ENCODE results near the gene ZCCHC24.
"Not testable (repeated sequence)": the region's sequence is repeated elsewhere in the genome, so short reads cannot be mapped to it uniquely, and the experiment has no call there.

The ZCCHC24 gene

DNA sequence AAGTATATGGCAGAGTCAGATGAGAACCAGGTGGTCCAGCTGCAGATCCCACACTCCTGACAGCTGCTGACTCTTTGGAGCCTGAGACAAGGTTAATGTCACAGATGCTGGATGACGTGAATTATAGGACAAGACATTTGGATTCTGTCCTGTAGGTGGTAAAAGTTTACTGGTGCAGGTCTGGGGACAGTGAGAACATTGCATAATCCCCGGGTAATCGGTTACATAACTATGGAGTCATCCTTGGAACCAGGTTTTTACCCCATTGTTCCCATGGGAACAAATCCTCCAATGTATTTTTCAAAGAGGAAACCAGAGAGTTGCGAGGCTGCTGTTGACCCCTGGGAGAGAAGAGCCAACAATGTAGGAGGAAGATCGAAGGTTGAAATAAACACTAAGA, 27.5 kb upstream of the ZCCHC24 start:
- no peak for DNase-seq (ENCODE audit: low read depth in 2 of 2)

DNA sequence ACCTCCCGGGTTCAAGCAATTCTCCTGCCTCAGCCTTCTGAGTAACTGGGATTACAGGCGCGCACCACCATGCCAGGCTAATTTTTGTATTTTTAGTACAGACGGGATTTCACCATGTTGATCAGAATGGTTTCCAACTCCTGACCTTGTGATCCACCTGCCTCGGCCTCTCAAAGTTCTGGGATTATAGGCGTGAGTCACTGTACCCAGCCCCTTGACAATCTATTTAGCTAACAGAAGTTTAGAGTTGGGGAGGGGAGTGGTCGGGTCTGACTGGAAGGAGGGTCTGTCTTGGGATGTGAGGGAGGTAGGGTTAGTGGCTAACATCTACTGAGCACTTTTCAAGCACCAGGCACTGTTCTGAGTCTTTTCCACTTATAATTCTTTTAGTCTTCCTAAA, 27.0 kb upstream of the ZCCHC24 start:
- no peak for DNase-seq (ENCODE audit: low read depth in 2 of 2)

DNA sequence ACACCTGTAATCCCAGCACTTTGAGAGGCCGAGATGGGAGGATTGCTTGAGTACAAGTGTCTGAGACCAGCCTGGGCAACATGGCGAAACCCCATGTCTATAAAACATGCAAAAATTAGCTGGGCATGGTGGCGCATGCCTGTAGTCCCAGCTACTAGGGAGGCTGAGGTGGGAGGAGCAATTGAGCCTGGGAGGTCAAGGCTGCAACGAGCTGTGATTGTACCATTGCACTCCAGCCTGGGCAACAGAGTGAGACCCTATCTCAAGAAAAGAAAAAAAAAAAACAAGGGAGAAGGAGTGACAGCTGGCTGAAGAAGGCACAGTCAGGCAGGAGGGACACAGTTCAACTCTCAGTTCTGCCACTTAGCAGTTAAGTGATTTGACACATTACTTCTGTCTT, 26.4 kb upstream of the ZCCHC24 start:
- DNase-seq (ENCODE audit: low read depth in 2 of 2): no peak

DNA sequence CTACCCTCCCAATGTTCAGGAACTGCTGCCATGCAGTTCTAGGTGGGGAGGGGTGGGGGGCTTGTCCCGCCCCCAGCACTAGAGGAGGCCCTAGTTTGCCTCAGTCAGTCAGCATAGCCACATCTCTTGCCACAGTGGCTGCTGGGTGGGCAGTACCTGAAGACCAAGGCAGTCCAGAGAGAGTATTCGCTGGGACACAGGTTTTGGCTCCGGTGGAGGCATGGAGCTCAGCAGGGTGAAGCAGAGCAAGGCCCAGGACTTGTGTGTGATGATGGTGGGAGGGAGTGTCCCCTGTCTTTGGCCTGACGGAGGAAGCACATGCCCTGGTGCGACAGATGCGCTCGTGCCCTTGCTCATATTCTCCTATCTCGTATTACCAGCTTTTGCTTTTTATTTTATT, 24.7 kb upstream of the ZCCHC24 start:
- no peak for DNase-seq (ENCODE audit: low read depth in 2 of 2)

DNA sequence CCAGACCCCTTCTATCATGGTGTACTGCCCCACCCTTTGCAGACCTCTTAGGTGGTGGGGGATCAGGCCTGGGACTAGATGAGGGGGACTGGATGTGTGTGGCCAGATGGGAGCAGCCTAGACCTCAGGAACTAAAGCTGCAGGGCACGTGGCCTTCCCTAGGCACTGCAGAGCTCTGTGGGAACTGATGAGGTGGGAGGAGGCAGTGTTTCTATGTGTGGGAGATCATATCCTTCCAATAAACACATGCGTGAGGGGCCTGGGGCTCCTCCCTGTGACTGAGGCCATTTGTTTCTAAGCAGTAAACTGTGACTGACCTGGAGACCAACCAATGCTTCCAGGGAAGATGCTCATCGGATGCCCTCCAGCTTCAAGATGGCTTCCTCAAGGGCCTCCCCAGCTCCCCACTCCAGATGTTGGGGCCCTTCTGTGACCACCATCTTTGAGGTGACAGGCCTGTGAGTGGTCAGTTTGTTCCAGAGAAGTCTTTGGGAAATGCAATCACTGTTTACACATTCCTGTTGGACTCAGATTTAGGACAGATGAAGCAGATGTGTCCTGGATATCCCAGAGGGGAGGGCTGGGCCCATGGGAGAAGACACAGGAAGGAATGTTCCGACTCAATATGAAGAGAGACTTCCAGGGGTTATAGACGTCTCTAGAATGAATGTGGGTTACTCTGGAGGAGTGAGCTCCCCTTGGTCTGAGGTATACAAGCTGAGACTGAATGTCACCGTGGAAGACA, 23.6 kb upstream of the ZCCHC24 start:
- DNase-seq (ENCODE audit: low read depth in 2 of 2): no peak

DNA sequence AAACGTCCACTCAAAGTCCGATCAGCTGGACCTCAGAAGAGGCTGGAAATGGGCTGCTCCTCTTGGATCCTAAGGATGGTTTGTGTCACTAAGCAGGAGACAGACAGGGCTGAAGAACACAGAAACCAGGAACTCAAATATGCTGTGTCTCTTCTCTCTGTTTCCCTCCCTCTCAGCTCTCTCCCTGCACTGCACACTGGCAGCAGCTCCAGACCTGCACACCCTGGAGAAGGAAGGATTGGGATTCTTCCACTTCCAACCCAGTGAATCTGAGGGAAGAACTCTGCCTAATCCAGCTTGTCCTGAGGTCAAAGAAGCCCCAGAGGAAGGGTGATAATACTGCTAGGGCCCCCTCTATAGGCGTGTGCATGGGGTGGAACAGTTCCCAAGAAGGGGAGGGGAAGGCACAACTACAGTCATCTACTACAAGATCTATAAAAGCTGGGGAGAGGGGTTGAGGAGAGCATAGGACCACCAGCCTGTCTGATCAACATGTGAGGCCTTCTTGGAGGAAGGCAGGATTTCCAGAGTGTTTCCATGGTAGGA, 22.7 kb upstream of the ZCCHC24 start:
- DNase-seq (ENCODE audit: low read depth in 2 of 2): no peak

DNA sequence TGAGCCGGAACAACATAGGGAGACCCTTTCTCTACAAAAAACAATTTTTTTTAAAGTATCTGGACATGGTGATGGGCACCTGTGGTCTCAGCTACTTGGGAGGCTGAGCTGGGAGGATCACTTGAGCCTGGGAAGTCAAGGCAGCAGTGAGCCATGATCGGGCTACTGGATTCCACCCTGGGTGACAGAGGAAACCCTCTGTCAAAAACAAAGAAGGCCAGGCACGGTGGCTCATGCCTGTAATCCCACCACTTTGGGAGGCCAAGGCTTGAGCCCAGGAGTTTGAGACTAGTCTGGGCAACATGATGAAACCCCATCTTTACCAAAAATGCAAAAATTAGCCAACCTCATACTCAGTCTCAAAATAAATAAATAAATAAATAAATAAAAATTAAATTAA, 19.9 kb upstream of the ZCCHC24 start:
- no peak for DNase-seq (ENCODE audit: low read depth in 2 of 2)

DNA sequence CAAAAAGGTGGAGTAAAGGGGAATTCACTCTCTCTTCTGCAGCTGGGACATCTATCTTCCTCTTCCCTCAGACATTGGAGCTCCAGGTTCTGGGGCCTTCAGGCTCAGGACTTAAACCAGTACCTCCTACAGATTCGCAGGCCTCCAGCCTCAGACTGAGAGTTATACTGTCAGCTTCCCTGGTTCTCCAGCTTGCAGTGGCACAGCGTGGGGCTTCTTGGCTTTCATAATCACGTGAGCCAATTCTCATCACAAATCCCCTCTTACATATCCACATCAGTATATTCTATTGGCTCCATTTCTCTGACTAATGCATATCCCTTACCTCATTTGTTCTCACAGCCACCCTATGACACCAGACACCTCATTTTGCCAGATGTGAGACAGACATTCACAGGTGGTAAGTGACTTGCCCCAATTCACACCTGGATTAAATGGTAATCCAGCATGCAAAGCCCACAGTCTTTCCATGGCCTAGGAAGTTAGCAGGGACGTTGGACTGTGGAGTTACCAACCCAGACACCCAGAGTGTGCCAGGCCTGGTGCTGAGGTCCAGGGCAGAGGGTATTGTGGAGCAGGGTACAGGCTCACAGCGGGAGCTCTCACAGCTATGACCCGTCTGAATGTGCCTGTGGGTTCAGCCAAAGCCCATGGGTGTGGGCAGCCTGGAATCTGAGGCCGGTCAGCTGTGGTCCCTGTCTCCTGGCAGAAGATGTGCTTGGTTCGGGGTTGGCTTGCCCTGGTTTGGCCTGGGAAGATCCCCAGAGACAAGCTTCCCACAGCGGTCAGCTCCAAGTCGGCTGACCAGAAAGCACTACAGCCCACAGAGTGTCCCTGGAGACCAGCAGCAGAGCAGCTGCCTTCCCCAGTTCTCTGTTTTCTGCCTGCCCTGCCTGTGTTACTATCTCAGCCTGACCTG, 18.4 kb upstream of the ZCCHC24 start:
- no peak for DNase-seq (ENCODE audit: low read depth in 2 of 2)

DNA sequence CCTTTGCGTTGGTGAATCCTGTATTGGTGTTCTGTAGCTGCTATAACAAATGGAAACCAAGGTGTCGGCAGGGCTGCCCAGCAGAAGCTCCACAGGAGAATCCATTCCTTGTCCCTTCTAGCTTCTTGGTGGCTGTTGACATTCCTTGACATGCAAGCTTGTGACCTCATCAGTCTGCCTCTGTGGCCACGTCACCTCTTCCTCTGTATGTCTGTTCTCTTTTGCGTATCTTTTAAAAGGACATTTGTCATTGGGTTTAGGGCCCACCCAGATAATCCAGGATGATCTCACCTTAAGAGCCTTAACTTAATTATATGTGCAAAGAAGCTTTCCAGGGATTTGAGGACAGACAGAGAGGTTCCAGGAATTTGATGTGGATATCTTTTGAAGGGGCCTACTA, 15.3 kb upstream of the ZCCHC24 start:
- no peak for DNase-seq (ENCODE audit: low read depth in 2 of 2)

DNA sequence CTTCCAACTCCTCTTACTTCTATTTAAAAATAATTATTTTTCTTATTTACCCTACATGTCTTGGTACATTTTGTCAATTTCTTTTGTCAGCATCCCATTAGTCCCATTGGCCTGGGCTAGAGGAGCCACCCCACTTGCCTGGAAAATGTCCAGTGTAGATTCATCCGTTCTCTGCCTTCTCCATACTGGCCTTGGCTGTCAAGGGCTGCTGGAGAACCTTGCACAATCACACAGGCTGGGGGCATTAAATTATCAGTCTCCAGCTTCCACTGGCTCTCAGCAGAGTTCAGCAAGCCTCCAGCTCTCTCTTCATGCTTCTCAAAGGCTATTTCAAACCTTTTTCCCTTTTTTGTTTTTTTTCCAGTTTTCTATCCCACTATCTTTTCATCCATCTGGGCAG, 13.8 kb upstream of the ZCCHC24 start:
- no peak for DNase-seq (ENCODE audit: low read depth in 2 of 2)

DNA sequence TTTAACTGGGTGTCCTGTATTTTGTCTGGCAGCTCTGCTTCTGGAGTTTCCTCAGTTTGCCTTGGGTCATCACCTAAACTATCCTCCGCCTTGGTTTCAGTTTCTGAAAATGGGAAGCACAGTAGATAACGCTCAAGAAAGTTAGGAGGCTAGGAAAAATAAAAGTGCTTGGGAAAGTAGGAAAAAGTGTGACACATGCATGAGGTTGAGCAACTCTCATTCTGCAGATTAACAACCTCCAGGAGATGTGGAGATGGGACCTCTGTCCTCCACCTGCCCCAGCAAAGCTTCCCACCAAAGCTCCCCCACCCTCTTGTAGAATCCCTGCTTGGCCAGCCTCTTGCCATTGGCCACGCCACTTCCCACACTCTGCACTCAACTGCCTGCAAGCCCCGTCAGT, 13.1 kb upstream of the ZCCHC24 start:
- no peak for DNase-seq (ENCODE audit: low read depth in 2 of 2)

DNA sequence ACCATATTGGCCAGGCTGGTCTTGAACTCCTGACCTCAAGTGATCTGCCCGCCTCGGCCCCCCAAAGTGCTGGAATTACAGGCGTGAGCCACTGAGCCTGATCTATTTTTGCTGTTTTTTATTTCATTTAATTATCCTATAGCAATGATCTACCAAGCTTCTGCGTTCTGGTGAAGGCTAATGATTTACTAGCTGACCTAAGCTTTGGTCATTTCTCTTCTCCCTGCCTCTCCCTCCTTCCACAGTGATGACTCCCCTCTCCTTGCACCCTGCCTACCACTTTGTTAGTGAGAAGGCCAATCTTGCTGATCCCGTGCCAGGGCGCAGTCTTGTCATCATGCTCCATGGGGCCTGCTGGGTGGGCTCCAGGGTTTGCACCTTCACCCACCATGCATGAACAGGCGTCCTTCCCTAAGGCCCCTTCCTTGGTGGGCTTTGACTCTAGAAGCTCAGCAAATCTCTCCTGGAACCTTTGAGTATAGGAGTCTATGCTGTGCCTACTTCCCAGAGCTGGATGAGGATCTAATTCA, 11.9 kb upstream of the ZCCHC24 start:
- DNase-seq (ENCODE audit: low read depth in 2 of 2): no peak

DNA sequence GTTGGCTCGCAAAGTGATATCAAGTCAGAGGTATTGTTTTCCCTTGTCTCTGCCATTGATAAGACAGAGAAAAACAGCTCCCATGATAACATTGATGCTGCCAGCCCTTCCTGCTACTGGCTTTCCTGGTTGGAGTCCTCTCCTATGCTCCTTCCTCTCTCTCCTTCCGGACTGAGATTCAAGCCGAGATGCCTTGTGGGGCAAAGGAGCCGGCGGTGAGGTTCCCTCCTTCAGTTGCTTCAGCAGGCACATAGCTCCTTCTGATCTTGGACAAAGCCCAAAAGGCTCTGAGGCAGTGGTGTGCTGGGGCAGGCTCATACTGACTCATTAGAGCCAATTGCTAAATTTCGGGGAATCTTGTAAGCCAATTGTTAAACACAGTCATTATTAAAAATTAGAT, 8.8 kb upstream of the ZCCHC24 start:
- DNase-seq (ENCODE audit: low read depth in 2 of 2): no peak

DNA sequence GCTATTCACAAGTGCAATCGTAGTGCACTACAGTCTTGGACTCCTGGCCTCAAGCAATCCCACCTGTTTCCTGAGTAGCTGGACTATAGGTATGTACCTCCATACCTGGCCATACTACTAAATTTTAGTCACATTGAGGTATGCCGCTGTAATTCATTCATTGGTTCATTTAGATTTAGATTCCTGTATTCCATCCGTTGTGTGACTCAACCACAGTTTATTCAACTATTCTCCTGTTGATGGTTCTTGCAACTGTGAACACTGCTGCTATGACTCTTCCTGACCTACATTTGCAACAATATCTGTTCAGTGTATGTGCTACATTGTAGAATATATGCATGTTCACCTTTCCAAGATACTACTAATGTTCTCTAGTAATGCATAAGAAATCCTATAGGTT, 8.0 kb upstream of the ZCCHC24 start:
- no peak for DNase-seq (ENCODE audit: low read depth in 2 of 2)

DNA sequence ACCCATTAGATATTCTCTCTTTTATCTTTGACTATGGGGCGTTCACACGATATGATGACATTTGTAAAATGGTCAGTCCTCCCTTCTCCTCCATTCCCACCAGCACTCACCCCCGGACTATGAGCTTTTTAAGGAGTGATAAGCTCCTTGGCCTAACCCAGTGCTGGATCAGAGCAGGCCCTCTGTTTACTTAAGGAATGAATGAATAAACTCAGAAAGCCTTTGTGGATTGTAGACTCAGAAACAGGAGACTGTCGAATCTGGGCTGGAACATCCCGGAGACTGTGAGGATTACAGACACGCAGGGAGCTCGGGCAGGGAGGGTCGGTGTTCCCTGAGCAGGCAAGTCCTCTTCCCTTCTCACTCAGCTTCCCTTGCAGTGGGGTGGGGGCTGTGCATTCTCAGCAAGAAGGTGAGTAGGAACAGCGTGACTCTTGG, 6.8 kb upstream of the ZCCHC24 start:
- DNase-seq (ENCODE audit: low read depth in 2 of 2): no peak

DNA sequence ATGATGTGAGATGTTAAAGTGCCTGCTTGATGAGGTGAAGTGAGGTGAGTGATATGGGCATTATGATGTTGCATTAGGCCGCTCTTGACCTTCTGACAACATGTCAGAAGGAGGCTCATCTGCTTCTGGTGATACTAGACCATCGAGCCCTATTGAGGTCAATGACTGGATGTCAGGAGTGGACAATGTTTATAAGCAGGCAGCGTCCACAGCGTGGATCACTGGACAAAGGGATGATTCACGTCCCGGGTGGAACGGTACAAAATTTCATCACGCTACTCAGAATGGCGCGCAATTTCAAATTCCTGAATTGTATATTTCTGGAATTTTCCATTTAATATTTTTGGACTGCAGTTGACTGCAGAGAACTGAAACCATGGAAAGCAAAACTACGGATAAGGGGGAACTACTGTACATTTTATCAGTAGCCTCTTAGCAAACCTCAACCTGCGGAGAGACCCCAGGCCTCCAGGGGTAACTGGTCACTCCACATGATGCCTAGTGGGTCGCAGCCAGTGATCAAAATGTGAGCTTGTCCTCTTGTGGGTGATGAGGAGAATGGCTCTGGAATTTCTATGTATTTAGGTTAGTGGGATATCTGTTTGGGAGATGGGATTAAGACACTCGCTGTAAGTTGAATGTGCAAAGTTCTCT, 5.7 kb upstream of the ZCCHC24 start:
- DNase-seq (ENCODE audit: low read depth in 2 of 2): no peak

DNA sequence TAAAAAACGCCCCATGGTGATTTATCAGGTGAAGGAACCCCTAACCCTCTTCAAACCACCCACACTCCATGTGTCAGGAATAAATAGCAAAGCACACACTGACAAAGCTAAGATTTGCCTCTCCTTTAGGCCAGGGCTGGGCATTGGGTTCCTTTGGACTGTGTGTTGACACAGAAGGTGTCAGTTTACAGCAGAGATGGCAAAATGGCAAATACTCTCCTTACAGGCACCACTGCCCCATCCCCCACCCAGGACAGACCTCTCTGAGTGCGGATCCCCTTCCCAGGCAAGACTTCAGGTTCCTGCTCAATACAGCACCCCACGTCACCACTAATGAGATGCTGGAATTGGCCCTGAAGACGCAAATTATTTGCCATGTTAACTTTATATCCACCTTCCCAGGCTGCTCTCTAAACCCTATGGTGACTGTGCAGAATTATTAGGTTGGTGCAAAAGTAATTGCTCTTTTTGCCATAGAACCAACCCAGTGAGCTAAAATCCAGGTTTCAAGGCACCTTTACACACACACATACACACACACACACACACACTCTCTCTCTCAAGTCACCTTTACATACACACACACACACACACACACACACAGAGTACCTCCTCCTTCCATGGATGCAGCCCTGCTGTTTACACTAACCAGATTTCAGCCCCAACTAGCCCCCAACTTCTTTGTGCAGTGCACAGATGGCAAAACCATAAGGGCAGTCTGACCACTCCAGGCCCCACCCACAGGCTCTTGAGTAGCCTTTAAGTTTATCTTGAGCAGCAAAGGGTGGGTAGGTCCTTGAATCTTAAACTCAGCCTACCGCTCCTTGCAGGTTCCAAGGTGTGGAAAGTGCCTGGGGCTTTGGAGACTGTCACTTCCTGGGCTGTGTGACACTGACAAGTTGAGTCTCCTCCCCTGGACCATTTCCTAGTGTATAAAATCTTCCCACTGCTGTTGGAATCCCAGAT, 4.0 kb upstream of the ZCCHC24 start:
- no peak for DNase-seq (ENCODE audit: low read depth in 2 of 2)

DNA sequence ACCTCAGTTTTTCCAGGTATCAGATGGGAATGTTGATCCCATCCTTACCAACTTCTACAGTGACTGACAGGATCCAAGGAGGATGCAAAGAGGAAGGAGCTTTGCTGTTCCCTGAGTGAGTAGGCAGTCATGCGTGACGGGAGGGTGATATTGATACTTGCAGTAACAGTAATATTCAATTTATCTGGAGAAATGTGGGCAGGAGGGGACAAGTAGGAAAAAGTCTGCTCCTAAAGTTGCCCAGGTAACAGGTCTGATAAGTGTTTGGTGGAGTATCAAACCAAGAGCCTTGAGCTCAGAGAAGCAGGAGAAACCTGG, 3.3 kb upstream of the ZCCHC24 start:
- DNase-seq (ENCODE audit: low read depth in 2 of 2): no peak

DNA sequence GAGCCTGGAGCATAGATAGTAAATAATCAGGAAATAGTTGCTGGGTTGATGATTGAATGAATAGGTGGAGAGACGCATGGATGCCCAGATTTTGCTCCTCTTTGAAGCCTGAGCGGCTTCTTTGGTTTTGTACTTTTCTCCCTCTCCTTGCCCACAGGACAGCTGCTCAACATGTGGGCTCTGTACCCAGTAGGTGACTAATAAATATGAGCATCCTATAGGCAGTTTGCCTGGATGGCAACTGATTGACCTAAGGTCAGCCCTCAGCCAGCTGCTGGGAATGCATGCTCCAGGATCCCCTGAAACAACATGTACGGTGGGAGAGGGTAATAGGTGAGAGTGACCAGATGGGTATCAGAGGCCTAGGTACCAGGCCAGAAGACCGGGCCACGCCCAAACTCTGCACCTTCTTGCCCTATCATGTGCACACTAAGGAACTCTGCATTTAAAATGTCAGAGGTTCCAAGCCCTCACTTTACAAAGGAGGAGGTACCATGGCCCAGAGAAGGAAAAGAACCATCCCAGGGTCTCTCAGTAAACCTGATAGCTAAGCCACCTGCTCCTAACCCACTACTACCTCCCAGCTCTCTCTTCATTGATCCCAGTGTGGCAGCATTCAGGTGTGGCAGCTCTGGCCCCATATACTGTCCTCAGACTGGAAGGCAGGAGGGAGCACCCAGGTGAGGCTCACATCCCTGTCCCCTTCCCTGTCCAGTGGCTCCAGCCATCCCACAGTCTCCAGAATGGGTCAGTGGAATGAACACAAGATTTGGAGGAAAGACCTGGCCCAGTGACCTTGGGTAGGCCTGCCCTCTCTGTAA, 2.7 kb upstream of the ZCCHC24 start:
- DNase-seq (ENCODE audit: low read depth in 2 of 2): no peak

DNA sequence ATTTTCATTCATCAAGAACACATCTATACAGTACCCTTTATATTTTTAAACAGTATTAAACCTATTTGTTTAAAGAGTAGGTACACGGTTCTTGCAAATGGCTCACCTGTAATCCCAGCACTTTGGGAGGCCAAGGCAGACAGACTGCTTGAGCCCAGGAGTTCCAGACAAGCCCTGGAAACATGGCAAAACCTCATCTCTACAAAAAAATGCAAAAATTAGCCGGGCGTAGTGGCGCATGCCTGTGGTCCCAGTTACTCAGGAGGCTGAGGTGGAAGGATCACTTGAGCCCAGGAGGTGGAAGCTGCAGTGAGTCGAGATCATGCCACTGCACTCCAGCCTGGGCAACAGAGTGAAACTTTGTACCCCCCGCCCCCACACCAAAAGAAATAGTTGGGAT, 1.8 kb upstream of the ZCCHC24 start:
- not testable (repeated sequence) for DNase-seq (ENCODE audit: low read depth in 2 of 2)
